PFSK-1 (cell line): ENCODE measurements around the gene RBFOX1.

ENCODE experiments used
- FOXP2 ChIP-seq: optimal IDR thresholded peaks from 2 replicates; pipeline ENCODE3; 2011; ENCODE audit warnings: borderline replicate concordance, control low read depth, inconsistent platforms; ENCODE audit not compliant: insufficient read depth; ENCODE audit errors: extremely low read length, extremely low read depth
- POLR2AphosphoS5 ChIP-seq: IDR thresholded peaks from 2 replicates; pipeline ENCODE4 v1.6.1; 2012; ENCODE audit warnings: low read depth, mild to moderate bottlenecking, control low read depth, low read length, moderate library complexity
- REST ChIP-seq, 2 experiments: IDR thresholded peaks; 2 replicates each; pipeline versions ENCODE4 v1.6.1 to v1.8.0; 2011 to 2012; ENCODE audit warnings: low read depth in 2 of 2, low read length in 2 of 2, control low read depth in 1 of 2, inconsistent platforms in 1 of 2, mild to moderate bottlenecking in 1 of 2, moderate library complexity in 1 of 2; ENCODE audit not compliant: insufficient read depth in 1 of 2
- SIN3A ChIP-seq: IDR thresholded peaks from 2 replicates; pipeline ENCODE4 v1.6.1; 2012; ENCODE audit warnings: mild to moderate bottlenecking, low read length, moderate library complexity, borderline replicate concordance; ENCODE audit not compliant: insufficient read depth
- TAF1 ChIP-seq: IDR thresholded peaks from 2 replicates; pipeline ENCODE4 v1.6.1; 2012; ENCODE audit warnings: low read length, control low read depth, borderline replicate concordance; ENCODE audit not compliant: insufficient read depth

The RBFOX1 gene

GRCh38 chr16:7450440-7450839, 117.8 kb downstream of the RBFOX1 start:
- no peak for TF ChIP-seq TAF1
- no peak for TF ChIP-seq REST (IDR thresholded peaks at IDR 0.05; ENCODE audit: insufficient read depth in 1 of 2, low read depth in 2 of 2, low read length in 2 of 2)
- TF ChIP-seq SIN3A, result no peak
- TF ChIP-seq FOXP2, result no peak
- TF ChIP-seq POLR2AphosphoS5, result no peak

- no peak for TF ChIP-seq SIN3A
- TF ChIP-seq POLR2AphosphoS5, result no peak
- TF ChIP-seq TAF1, result no peak
- TF ChIP-seq REST (IDR thresholded peaks at IDR 0.05; ENCODE audit: insufficient read depth in 1 of 2, low read depth in 2 of 2, low read length in 2 of 2), result no peak
- TF ChIP-seq FOXP2, result no peak
Measured at GRCh38 chr16:7452090-7452489, 119.4 kb downstream of the RBFOX1 start.

- TF ChIP-seq FOXP2 (no peak), SIN3A (no peak), REST (IDR thresholded peaks at IDR 0.05; ENCODE audit: insufficient read depth in 1 of 2, low read depth in 2 of 2, low read length in 2 of 2) (no peak), POLR2AphosphoS5 (no peak), TAF1 (no peak)
Measured at GRCh38 chr16:7456211-7456610, 123.6 kb downstream of the RBFOX1 start.

- no peak for TF ChIP-seq FOXP2
- no peak for TF ChIP-seq REST (IDR thresholded peaks at IDR 0.05; ENCODE audit: insufficient read depth in 1 of 2, low read depth in 2 of 2, low read length in 2 of 2)
- no peak for TF ChIP-seq POLR2AphosphoS5
- TF ChIP-seq TAF1, result no peak
- TF ChIP-seq SIN3A, result no peak
Measured at GRCh38 chr16:7458144-7458543, 125.5 kb downstream of the RBFOX1 start.

- TF ChIP-seq SIN3A (no peak), TAF1 (no peak), REST (IDR thresholded peaks at IDR 0.05; ENCODE audit: insufficient read depth in 1 of 2, low read depth in 2 of 2, low read length in 2 of 2) (no peak)
Measured at GRCh38 chr16:7470344-7470743, 137.7 kb downstream of the RBFOX1 start.
